GM23338 (cell line): ENCODE results near the gene MTMR3.

ENCODE experiments used
- CTCF ChIP-seq, 2 experiments: fragments of 200-600 bp in 1 of 2; sonication (generic) in 1 of 2; conservative IDR thresholded peaks; 2 replicates each; pipeline versions ENCODE4 v1.5.1 to v1.6.1; 2016 to 2017; ENCODE audit warnings: antibody characterized with exemption in 2 of 2, low read depth in 2 of 2, mild to moderate bottlenecking in 2 of 2, moderate library complexity in 1 of 2
- ETS1 ChIP-seq: IDR thresholded peaks from 2 replicates; pipeline ENCODE4 v1.6.1; 2016; ENCODE audit warnings: antibody characterized with exemption

GRCh38 chr22:30016596-30016995, 133.6 kb downstream of the MTMR3 start:
- TF ChIP-seq CTCF (conservative IDR thresholded peaks at IDR 0.05; ENCODE audit: low read depth in 2 of 2) = no peak
- TF ChIP-seq ETS1 = no peak
